ENCODE measurements around the gene ADGRD1. TPM values are rescaled to one million over a fixed set of nuclear protein-coding genes. Genes with fewer than 3 reads are reported as not detected.

Gene ADGRD1
- polyA plus RNA-seq, 3 donors = 4.7 to 17.9 (median 4.9) TPM

DNA sequence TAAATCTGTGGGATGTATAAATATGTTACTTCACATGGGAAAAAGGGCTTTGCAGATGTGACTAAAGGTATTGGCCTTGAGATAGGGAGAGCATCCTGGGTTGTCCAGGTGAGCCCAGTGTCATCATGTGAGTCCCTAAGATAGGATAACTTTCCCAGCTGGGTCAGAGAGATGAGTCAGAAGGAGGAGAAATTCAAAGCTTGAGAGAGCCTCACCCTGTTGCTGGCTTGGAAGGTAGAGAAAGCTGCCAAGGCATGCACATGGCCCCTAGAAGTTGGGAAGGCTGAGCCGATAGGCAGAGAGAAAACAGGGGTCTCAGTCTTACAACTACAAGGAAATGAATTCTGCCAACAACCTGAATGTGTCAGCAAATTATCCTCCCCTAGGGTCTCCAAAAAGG, 213.0 kb downstream of the ADGRD1 start:
- intact Hi-C loops (cut with micrococcal nuclease) = no loop called here
- no peak overlapping the region for H3K27ac Mint-ChIP-seq
- WGBS (ENCODE audit: insufficient coverage) = no CpG with 5 or more reads among the region's 1 CpG
- no peak overlapping the region for H2AFZ ChIP-seq (ENCODE audit: insufficient read depth, low read depth, low read length, poor library complexity, severe bottlenecking)
- H3K4me2 ChIP-seq (replicated peaks; ENCODE audit: extremely low read depth, low read length, poor library complexity, severe bottlenecking) = no peak overlapping the region
- H3K27me3 Mint-ChIP-seq (ENCODE audit: low read depth in 3 of 3) = peaks cover 1 to 6% (median 3%) of the 10 kb centered on the region in 3 donors
- no peaks in the 10 kb centered on the region for H3K27me3 ChIP-seq (ENCODE audit: control insufficient read depth in 2 of 2, insufficient read depth in 2 of 2, low read length in 2 of 2)
- no peak overlapping the region for H3K9ac ChIP-seq (ENCODE audit: insufficient read depth, low read length, poor library complexity, severe bottlenecking)
- H4K20me1 ChIP-seq (ENCODE audit: insufficient read depth, low read length) = no peaks in the 10 kb centered on the region
- no peaks in the 10 kb centered on the region for H3K79me2 ChIP-seq (ENCODE audit: insufficient read depth, low read length)
- DNase-seq = no peak
- no peaks in the 10 kb centered on the region for H3K4me1 Mint-ChIP-seq
- H3K4me3 Mint-ChIP-seq = no peak overlapping the region
- no peak overlapping the region for H3K27ac ChIP-seq (ENCODE audit: low read depth in 1 of 2, low read length in 2 of 2)
- no peaks in the 10 kb centered on the region for H3K4me1 ChIP-seq (ENCODE audit: control insufficient read depth in 1 of 2, insufficient read depth in 2 of 2, low read length in 2 of 2)
- H3K4me3 ChIP-seq (replicated peaks in 1 of 3; ENCODE audit: low read depth in 2 of 3, low read length in 3 of 3) = no peak overlapping the region
- TF ChIP-seq, protein P1, sequence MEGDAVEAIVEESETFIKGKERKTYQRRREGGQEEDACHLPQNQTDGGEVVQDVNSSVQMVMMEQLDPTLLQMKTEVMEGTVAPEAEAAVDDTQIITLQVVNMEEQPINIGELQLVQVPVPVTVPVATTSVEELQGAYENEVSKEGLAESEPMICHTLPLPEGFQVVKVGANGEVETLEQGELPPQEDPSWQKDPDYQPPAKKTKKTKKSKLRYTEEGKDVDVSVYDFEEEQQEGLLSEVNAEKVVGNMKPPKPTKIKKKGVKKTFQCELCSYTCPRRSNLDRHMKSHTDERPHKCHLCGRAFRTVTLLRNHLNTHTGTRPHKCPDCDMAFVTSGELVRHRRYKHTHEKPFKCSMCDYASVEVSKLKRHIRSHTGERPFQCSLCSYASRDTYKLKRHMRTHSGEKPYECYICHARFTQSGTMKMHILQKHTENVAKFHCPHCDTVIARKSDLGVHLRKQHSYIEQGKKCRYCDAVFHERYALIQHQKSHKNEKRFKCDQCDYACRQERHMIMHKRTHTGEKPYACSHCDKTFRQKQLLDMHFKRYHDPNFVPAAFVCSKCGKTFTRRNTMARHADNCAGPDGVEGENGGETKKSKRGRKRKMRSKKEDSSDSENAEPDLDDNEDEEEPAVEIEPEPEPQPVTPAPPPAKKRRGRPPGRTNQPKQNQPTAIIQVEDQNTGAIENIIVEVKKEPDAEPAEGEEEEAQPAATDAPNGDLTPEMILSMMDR (IDR thresholded peaks at IDR 0.05) = no peak
- H3K9me3 Mint-ChIP-seq = peaks cover 0 to 3% (median 0%) of the 10 kb centered on the region in 7 donors
- H3K36me3 Mint-ChIP-seq = no peaks in the 10 kb centered on the region
- H3K36me3 ChIP-seq (replicated peaks in 1 of 2; ENCODE audit: control insufficient read depth in 1 of 2, insufficient read depth in 2 of 2, low read length in 2 of 2) = no peaks in the 10 kb centered on the region
- H3K9me3 ChIP-seq (replicated peaks in 1 of 2; ENCODE audit: control insufficient read depth in 1 of 2, insufficient read depth in 1 of 2, low read length in 2 of 2) = no peaks in the 10 kb centered on the region

DNA sequence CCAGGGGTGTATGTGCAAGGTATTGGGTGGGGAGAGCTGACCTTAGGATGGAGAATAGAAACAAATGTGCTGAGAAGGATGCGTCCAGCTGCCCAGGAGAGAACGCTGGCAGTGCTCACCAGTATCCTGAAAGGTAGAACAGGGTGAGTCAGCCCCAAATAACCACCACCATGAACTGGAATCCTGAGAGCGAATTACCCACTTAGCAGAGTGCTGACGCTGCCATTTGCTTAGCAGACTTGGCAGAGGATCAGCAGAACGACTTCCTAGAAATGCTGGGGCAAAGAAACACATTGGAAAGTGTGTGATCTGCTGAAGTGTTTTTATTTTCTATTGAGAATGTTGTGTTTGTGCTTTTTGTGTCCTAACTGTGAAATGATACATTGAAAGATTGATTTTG, 213.6 kb downstream of the ADGRD1 start:
- Histone ChIP-seq H3K4me3 (replicated peaks in 1 of 3; ENCODE audit: low read depth in 2 of 3, low read length in 3 of 3) (no peak overlapping the region), H2AFZ (ENCODE audit: insufficient read depth, low read depth, low read length, poor library complexity, severe bottlenecking) (no peak overlapping the region), H3K27me3 (ENCODE audit: control insufficient read depth in 2 of 2, insufficient read depth in 2 of 2, low read length in 2 of 2) (no peaks in the 10 kb centered on the region), H3K36me3 (replicated peaks in 1 of 2; ENCODE audit: control insufficient read depth in 1 of 2, insufficient read depth in 2 of 2, low read length in 2 of 2) (no peaks in the 10 kb centered on the region), H3K9ac (ENCODE audit: insufficient read depth, low read length, poor library complexity, severe bottlenecking) (no peak overlapping the region), H3K79me2 (ENCODE audit: insufficient read depth, low read length) (no peaks in the 10 kb centered on the region), H3K4me2 (replicated peaks; ENCODE audit: extremely low read depth, low read length, poor library complexity, severe bottlenecking) (no peak overlapping the region), H3K4me1 (ENCODE audit: control insufficient read depth in 1 of 2, insufficient read depth in 2 of 2, low read length in 2 of 2) (no peaks in the 10 kb centered on the region), H3K27ac (ENCODE audit: low read depth in 1 of 2, low read length in 2 of 2) (no peak overlapping the region), H4K20me1 (ENCODE audit: insufficient read depth, low read length) (no peaks in the 10 kb centered on the region), H3K9me3 (replicated peaks in 1 of 2; ENCODE audit: control insufficient read depth in 1 of 2, insufficient read depth in 1 of 2, low read length in 2 of 2) (no peaks in the 10 kb centered on the region)
- DNase-seq = no peak
- Mint-ChIP-seq H3K4me3 (no peak overlapping the region), H3K27me3 (ENCODE audit: low read depth in 3 of 3) (peaks cover 1 to 6% (median 3%) of the 10 kb centered on the region in 3 donors), H3K4me1 (no peaks in the 10 kb centered on the region), H3K36me3 (no peaks in the 10 kb centered on the region), H3K27ac (no peak overlapping the region), H3K9me3 (peaks cover 0 to 3% (median 0%) of the 10 kb centered on the region in 7 donors)
- TF ChIP-seq, protein P1 (IDR thresholded peaks at IDR 0.05) = no peak
- WGBS (ENCODE audit: insufficient coverage) = 70% methylated on average over 3 of the region's 5 CpGs
- intact Hi-C loops (cut with micrococcal nuclease) = no loop called here
